Pulmonary artery endothelial cell (primary cell): ENCODE data around the gene FAM229B. TPM values are rescaled to one million over a fixed set of nuclear protein-coding genes. Genes with fewer than 3 reads are reported as not detected.
"Not testable (repeated sequence)": the region's sequence is repeated elsewhere in the genome, so short reads cannot be mapped to it uniquely, and the experiment has no call there.

Experiments
- DNase-seq: peaks from one replicate; pipeline ENCODE4 v3.0.0-alpha.2; 2011; ENCODE audit warnings: low read depth, low spot score
- total RNA-seq: library from RNA; depleted of rRNA; stranded (reverse); fragments of >200 nt; gene quantifications from 2 replicates; pipeline ENCODE4 v1.2.3, GENCODE V29; 2014

FAM229B gene
- total RNA-seq, 1 donor from 2014 or later: 14.4 TPM

- DNase-seq: no peak
Measured at GRCh38 chr6:112062966-112063365, 24.4 kb upstream of the FAM229B start.

- no peak for DNase-seq
Measured at GRCh38 chr6:112065426-112065986, 21.9 kb upstream of the FAM229B start.

- DNase-seq: no peak
Measured at GRCh38 chr6:112066606-112067005, 20.8 kb upstream of the FAM229B start.

GRCh38 chr6:112081569-112081968 lies 5.8 kb upstream of the FAM229B start:
- DNase-seq: no peak

DNA sequence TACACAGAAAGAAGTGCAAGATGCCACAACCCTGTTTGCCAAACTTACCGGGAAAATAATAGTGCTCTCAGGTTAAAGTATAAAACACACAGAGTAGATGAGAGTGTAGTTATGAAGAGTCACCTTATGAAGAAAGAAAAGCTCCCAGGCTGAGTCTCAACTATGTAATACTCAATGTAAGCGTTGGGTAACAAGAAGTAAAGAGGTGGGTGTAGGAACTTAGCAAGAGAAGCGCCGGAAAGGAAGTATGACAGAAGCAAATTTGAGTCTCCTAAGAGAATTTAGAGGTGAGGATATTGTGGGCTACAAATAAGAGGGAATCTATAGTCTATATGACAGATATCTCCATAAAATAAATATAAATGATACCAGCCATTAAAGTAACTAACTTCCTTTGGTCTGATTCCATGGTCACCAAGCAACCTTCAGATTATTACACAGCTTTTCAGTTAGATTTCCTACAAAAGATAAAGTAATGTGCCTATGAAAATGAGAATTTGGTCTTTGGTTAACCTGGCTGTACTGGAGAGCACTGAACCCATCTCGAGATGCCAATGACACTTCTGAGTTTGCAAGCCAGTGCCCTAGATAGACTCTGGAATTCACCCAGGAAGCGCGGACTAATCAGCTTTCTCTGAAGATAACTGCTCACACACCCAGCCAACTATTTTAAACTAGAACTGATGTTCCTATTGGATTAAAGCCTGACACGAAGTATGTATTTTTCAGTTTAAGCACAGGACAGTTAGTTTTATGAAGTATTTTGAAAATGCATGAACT lies 1.9 kb upstream of the FAM229B start:
- no peak for DNase-seq

DNA sequence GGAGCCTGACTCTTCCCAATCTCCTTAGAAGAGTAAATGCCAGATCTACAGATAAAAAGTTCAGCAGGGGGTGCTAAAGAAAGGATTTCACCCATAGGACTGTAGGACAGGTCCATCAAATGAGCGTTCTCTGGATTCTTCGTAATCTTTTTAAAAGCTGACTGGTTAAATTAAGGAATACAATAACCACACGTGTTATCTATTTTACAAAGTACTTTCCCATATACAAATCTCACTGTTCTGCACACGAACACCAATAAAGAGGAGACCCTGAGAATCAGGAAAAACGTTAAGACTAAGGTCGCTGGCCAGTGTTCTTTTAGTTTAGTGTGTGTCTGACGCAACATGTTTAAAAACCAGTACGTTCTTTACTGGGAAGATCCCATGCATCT lies 651 bp upstream of the FAM229B start:
- no peak for DNase-seq

- no peak for DNase-seq
Measured at GRCh38 chr6:112087916-112088315, 525 bp downstream of the FAM229B start.

- DNase-seq: no peak
Measured at GRCh38 chr6:112096901-112097300, 9.5 kb downstream of the FAM229B start.

DNA sequence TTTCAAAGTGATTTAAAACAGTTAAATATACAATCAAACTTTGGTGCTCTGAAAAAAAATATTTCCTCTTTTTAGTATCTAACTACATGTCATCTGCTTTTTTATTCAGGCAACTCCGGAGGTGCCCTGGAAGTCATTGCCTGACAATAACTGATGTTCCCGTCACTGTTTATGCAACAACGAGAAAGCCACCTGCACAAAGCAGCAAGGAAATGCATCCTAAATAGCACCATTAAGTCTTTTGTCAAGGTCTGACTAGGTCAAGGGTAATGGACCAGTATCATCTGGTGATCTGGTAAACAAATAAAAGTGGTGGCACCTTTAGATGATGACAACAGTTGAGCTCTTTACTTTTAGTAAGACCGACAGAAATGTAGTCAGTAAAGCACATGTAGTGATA lies 13.2 kb downstream of the FAM229B start:
- no peak for DNase-seq

- not testable (repeated sequence) for DNase-seq
Measured at GRCh38 chr6:112106026-112106425, 18.6 kb downstream of the FAM229B start.

DNA sequence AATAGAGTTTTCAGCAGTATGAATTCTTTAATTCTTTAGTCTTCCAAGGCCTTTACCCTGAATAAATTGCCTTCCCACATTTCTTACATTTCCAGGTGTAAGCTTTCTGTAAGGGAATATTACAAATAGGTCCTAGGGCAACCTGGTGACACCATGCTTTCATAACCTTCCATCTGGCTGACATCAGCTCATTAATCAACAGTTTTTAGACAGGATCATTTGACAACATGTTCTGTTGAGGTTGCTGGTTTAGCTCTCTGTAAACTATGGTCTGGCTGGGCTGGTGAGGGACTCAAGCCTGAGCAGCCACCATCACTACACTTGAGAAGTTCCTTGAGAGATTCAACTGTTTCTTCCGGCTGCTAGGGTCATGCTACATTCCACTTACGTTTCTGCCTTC lies 19.2 kb downstream of the FAM229B start:
- DNase-seq: no peak

GRCh38 chr6:112109262-112109661 lies 21.9 kb downstream of the FAM229B start:
- DNase-seq: no peak

DNA sequence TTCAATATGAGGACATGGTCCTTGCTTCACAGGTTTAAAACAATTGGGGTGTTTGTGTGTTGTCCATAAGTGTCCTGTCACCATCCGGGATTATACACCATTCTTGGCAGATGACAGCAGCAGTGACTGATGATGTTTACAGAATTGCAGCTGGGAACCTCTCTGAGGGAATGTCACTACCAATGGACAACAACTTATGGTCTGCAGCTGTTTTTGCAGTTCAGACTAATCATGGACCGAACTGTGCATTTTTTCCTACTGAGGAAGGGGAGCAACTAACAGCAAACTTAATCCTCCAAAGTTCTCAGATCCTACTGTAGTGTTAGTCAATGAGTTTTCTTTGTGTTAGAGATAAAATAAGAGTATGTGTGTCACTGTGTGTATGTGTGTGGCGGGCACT lies 26.0 kb downstream of the FAM229B start:
- no peak for DNase-seq

DNA sequence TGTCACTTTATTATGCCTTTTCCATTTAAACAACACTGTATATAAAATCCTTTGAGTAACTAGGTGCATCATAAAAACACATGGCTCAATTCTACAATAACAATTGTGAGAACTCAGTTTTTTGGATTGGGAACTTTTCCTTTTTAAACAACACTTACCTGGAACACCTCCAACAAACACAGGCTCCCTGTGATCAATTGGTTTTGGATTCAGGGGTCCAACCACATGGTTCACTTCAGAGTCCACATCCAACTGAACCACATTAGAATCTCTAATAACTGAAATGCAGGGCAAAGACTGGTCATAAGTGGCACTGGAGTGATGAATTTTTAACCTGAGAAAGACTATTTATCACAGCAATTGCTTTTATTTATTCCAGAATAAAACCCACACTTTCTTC lies 26.5 kb downstream of the FAM229B start:
- no peak for DNase-seq

DNA sequence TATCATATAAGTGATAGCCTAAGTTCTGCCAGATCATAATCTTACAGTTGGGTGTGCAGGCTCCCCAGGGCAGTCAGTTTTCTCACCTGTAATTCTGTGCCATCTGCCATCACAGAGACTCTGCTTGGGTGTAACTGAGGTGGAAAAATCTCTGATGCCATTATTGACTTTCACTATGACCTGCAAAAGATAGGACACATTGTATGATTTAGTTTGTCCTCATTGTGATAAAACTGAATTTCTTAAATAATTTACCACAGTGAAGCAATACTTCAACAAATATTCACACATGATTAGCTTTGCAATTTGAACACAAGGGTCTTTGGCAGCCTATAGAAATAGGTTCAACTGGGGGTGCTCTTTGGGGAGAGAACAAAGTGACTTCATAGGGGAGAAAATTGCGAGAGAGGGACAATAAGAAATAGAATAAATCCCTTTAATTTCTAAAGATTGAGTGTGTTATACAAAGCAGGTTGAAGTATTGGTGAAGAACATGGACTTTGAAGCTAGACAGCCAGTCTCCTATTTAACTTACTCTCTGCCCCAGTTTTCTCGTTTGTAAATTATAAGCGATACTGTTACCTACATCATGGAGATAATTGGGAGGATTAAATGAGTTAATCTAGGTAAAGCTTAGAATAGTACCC lies 27.3 kb downstream of the FAM229B start:
- DNase-seq: no peak

- DNase-seq: no peak
Measured at GRCh38 chr6:112116221-112116620, 28.8 kb downstream of the FAM229B start.

- DNase-seq: peak; percentile 11
Measured at GRCh38 chr6:112117554-112117953, 30.2 kb downstream of the FAM229B start.

- no peak for DNase-seq
Measured at GRCh38 chr6:112118034-112118433, 30.6 kb downstream of the FAM229B start.

GRCh38 chr6:112122756-112123155 lies 35.4 kb downstream of the FAM229B start:
- DNase-seq: no peak

DNA sequence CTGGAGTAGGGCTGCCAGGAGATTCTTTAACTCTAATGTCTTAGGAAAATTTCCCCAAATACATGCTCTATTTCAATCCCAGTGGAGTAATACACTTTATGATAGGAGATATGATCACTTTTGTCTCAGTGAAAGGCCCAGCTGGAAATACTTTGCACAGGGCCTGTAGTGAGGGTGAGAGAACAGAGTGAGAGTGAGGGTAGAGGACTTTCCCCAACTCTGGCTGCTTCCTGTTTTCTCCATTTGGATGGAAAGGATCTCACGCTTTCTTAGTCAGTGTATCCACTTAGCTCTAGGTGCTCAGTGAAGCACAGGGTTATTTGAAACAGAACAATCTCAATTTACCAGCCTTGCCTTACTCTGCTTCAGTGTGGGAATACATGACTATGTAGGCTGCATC lies 36.6 kb downstream of the FAM229B start:
- no peak for DNase-seq

- no peak for DNase-seq
Measured at GRCh38 chr6:112128208-112128607, 40.8 kb downstream of the FAM229B start.

GRCh38 chr6:112130878-112131277 lies 43.5 kb downstream of the FAM229B start:
- DNase-seq: no peak

DNA sequence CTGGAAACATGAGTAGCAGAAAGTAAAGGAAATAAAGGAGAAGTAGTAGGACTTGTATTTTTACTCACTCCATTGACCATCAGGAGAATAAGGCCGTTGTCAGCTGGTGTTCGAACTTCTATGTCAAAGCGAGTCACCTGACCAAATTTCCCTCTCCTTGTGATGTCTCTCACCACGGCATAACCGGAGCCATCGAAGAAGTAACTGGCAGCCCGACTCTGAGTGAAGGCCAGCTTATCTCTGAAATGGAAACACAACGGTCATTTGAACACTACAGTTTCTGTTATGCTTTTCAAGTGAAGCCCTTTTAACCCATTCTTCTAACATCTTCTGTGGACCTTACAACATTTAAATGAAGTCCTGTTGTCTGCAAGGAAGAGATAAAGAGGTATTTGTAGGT lies 51.7 kb downstream of the FAM229B start:
- no peak for DNase-seq
